ENCODE results near the gene CORO2B. TPM values are rescaled to one million over a fixed set of nuclear protein-coding genes. Genes with fewer than 3 reads are reported as not detected.

Gene CORO2B
- total and polyA plus RNA-seq, 2 of the 13 experiments (the other 11 are each of a cell fraction or from before 2014, with no cell fraction given) = 0.35 to 0.63 TPM

DNA sequence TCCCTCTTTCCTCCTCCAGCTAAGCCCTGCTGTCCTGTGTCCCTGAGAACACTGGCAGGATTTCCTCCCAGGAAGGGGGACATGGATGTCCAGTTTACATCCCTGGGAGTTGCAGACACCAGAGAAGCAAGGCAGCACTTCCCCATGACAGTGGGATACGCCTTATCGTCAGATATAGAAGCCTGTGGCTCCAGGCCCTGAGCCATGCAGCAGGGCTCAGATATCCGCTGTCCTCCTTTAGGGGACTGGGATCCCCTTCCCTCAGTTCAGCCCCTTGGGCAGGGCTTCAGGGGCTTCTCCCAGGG is 16.4 kb downstream of the CORO2B start:
- Histone ChIP-seq H3K4me3 (replicated peaks in 1 of 3; ENCODE audit: insufficient read depth in 1 of 3, low read depth in 2 of 3, low read length in 3 of 3) (no peak overlapping the region), H3K4me1 (ENCODE audit: insufficient read depth, low read length) (no peaks in the 10 kb centered on the region), H3K4me2 (ENCODE audit: low read depth, low read length) (no peak overlapping the region), H3K27ac (ENCODE audit: extremely low read length, insufficient read depth, low read length) (no peak overlapping the region), H4K20me1 (ENCODE audit: insufficient read depth, low read length) (no peaks in the 10 kb centered on the region), H3K36me3 (replicated peaks in 1 of 2; ENCODE audit: control insufficient read depth in 1 of 2, insufficient read depth in 2 of 2, low read length in 2 of 2) (no peaks in the 10 kb centered on the region), H3K9me3 (ENCODE audit: low read length) (no peaks in the 10 kb centered on the region), H3K9ac (ENCODE audit: insufficient read depth, low read depth, low read length) (no peak overlapping the region), H2AFZ (ENCODE audit: low read length) (no peak overlapping the region), H3K27me3 (ENCODE audit: control insufficient read depth in 1 of 2, insufficient read depth in 2 of 2, low read length in 2 of 2) (peaks cover 4 to 9% of the 10 kb centered on the region in 2 experiments; a peak in 3 of 5 replicates), H3K79me2 (ENCODE audit: insufficient read depth, low read length) (no peaks in the 10 kb centered on the region)
- POLR2A ChIA-PET = no interaction called here
- FAIRE-seq (no peak), ATAC-seq (no peak), DNase-seq (ENCODE audit: low spot score) (no peak)
- no TSS peak for BruUV-seq (replicated peaks)
- no CpG with 5 or more reads among the region's 3 CpGs for WGBS (ENCODE audit: low lambda C conversion rate)
- CTCF ChIA-PET (ENCODE audit: low intra/inter-chr PET ratio, low total read pairs) = no interaction called here
- TF ChIP-seq CEBPG (CRISPR knock-in tag; IDR thresholded peaks at IDR 0.05) (no peak), ATF7 (IDR thresholded peaks at IDR 0.05) (no peak), ATF7 (CRISPR knock-in tag; IDR thresholded peaks at IDR 0.05) (no peak), ZSCAN30 (CRISPR knock-in tag; IDR thresholded peaks at IDR 0.05) (no peak), IKZF1 (IDR thresholded peaks at IDR 0.05) (no peak), TGIF2 (CRISPR knock-in tag; IDR thresholded peaks at IDR 0.05) (no peak), HHEX (CRISPR knock-in tag; IDR thresholded peaks at IDR 0.05) (no peak), ZNF501 (CRISPR knock-in tag; IDR thresholded peaks at IDR 0.05) (no peak), ZFP90 (CRISPR knock-in tag; IDR thresholded peaks at IDR 0.05; ENCODE audit: borderline replicate concordance) (no peak)
- TF ChIP-seq, protein P1, sequence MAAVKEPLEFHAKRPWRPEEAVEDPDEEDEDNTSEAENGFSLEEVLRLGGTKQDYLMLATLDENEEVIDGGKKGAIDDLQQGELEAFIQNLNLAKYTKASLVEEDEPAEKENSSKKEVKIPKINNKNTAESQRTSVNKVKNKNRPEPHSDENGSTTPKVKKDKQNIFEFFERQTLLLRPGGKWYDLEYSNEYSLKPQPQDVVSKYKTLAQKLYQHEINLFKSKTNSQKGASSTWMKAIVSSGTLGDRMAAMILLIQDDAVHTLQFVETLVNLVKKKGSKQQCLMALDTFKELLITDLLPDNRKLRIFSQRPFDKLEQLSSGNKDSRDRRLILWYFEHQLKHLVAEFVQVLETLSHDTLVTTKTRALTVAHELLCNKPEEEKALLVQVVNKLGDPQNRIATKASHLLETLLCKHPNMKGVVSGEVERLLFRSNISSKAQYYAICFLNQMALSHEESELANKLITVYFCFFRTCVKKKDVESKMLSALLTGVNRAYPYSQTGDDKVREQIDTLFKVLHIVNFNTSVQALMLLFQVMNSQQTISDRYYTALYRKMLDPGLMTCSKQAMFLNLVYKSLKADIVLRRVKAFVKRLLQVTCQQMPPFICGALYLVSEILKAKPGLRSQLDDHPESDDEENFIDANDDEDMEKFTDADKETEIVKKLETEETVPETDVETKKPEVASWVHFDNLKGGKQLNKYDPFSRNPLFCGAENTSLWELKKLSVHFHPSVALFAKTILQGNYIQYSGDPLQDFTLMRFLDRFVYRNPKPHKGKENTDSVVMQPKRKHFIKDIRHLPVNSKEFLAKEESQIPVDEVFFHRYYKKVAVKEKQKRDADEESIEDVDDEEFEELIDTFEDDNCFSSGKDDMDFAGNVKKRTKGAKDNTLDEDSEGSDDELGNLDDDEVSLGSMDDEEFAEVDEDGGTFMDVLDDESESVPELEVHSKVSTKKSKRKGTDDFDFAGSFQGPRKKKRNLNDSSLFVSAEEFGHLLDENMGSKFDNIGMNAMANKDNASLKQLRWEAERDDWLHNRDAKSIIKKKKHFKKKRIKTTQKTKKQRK (IDR thresholded peaks at IDR 0.05; ENCODE audit: low read length) = no peak
- TF ChIP-seq, protein P2, sequence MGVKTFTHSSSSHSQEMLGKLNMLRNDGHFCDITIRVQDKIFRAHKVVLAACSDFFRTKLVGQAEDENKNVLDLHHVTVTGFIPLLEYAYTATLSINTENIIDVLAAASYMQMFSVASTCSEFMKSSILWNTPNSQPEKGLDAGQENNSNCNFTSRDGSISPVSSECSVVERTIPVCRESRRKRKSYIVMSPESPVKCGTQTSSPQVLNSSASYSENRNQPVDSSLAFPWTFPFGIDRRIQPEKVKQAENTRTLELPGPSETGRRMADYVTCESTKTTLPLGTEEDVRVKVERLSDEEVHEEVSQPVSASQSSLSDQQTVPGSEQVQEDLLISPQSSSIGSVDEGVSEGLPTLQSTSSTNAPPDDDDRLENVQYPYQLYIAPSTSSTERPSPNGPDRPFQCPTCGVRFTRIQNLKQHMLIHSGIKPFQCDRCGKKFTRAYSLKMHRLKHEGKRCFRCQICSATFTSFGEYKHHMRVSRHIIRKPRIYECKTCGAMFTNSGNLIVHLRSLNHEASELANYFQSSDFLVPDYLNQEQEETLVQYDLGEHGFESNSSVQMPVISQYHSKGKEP (CRISPR knock-in tag; IDR thresholded peaks at IDR 0.05) = no peak
- in situ Hi-C loops (cut with HindIII; ENCODE audit: extremely low pct_ligation_motif_present, low pct_unique_long_range_greater_than_20kb) = no loop called here
- intact Hi-C loops (cut with micrococcal nuclease; ENCODE audit: unreplicated experiment) = no loop called here

All from HepG2 (cell line).